PFSK-1 (cell line): Measurements from ENCODE around the gene BCL11A.

ENCODE experiments used
- POLR2AphosphoS5 ChIP-seq: IDR thresholded peaks from 2 replicates; pipeline ENCODE4 v1.6.1; 2012; ENCODE audit warnings: low read depth, mild to moderate bottlenecking, control low read depth, low read length, moderate library complexity
- REST ChIP-seq, 2 experiments: IDR thresholded peaks; 2 replicates each; pipeline versions ENCODE4 v1.6.1 to v1.8.0; 2011 to 2012; ENCODE audit warnings: low read depth in 2 of 2, low read length in 2 of 2, control low read depth in 1 of 2, inconsistent platforms in 1 of 2, mild to moderate bottlenecking in 1 of 2, moderate library complexity in 1 of 2; ENCODE audit not compliant: insufficient read depth in 1 of 2
- SIN3A ChIP-seq: IDR thresholded peaks from 2 replicates; pipeline ENCODE4 v1.6.1; 2012; ENCODE audit warnings: mild to moderate bottlenecking, low read length, moderate library complexity, borderline replicate concordance; ENCODE audit not compliant: insufficient read depth
- TAF1 ChIP-seq: IDR thresholded peaks from 2 replicates; pipeline ENCODE4 v1.6.1; 2012; ENCODE audit warnings: low read length, control low read depth, borderline replicate concordance; ENCODE audit not compliant: insufficient read depth

- TF ChIP-seq POLR2AphosphoS5 = no peak
- TF ChIP-seq SIN3A = no peak
- TF ChIP-seq TAF1 = no peak
- no peak for TF ChIP-seq REST (IDR thresholded peaks at IDR 0.05; ENCODE audit: insufficient read depth in 1 of 2, low read depth in 2 of 2, low read length in 2 of 2)
Measured at GRCh38 chr2:60516826-60517225, 36.6 kb downstream of the BCL11A start.
